LNCAP (cell line): ENCODE results near the gene GPSM1.

Experiments used
- CTCF ChIP-seq: fragments of 450-650 bp; IDR thresholded peaks from 2 replicates; pipeline ENCODE4 v1.5.1; 2017; ENCODE audit warnings: mild to moderate bottlenecking

GPSM1 gene

GRCh38 chr9:136377341-136378169 is 50.2 kb downstream of the GPSM1 start:
- TF ChIP-seq CTCF, result no peak

DNA sequence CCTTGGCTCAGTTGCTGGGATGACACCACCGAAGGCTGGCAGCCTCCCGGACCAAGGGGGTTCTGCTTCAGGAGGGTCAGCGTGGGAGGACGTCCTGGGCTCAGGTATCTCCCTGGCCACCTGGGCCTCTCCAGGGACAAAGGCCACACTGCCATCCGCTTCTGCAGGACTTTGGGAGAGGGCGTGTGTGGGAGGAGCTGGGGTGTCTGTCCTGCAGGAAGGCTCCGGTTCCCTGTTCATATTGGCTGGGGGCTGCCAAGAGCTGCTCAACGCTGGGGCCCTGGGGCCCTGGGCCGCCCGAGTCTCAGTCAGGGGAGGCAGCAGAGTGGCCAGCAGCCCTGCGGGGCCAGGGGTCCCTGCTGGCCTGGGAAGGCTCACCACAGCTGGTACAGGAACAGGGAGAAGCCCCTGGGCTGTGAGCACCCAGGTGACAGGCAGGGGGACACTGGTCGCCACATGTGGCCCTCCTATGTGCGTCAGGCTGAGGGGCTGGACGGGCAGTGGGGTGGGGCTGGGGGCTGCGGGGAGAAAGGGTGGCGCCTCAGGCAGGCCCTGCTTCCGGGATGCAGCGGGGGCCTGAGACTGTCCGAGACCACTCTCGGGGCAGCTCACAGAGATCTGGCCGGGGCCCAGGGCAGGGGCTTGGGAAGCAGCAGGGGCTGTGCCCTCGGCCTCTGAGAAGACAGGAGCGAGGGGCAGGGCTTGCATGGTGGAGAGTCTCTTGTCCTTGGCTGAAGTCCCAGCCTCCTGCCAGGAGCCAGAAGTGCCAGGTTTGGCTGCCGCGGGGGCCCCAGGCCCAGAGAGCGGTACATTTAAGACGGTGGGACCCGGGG is 51.0 kb downstream of the GPSM1 start:
- no peak for TF ChIP-seq CTCF

- TF ChIP-seq CTCF, result no peak
These were observed 51.6 kb downstream of the GPSM1 start for GRCh38 chr9:136379003-136379287.

DNA sequence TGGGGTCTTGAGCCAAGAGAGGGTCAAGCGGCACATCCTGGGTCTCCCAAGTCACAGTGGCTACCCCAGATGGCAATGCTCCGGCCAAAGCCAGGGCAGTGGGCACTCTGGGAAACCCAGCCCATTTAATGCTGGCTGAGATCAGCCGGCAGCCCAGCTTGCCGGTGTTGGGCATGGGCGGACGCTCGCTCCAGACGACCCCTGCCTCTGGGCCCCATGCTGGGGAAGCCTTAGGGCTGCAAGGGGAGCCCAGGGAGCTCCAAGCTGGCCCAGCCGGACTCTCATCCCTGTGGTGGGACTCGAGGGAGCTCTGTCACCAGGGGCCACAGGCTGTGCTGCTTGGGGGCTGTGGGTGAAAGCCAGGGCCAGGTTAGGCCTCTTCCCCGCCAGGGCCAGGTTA is 52.1 kb downstream of the GPSM1 start:
- TF ChIP-seq CTCF, result no peak

DNA sequence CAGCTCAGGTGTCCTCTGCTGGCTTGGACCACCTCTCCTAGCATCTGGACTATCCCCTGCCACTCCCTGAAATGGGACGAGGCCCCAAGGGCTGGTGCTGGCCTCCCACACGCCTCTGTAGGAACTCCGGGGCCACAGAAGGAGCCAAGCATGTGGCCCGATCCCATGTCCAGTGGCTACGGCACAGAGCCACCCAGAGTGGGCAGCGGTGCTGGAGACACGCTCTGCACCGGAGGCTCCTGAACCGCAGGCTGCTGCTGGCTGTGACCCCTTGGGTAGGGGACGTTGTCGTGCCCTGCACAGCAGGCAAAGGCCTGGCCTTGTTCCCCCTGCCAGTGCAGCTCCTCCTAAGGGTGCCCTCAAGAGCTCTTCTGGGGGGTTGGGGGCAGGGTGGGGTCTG is 52.6 kb downstream of the GPSM1 start:
- TF ChIP-seq CTCF, result no peak

GRCh38 chr9:136380381-136380780 is 53.0 kb downstream of the GPSM1 start:
- TF ChIP-seq CTCF, result no peak

DNA sequence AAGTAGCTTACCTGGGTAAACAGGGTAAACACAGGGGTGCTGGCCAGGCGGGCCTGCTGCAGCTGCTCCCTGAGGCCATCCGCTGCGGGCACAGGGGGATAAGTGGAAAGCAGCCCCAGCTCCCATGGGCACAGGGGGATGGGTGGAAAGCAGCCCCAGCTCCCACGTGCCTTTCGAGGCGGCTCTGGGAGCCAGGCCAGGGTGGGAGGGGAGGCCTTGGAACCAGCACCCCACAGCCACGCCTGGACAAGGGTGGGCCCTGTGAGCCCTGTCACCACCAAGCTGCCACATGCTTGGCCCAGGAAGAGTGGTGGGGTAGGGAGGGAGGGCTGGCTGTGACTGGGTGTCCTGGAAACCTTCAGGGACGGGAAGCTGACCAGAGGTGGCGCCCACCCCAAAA is 54.0 kb downstream of the GPSM1 start:
- no peak for TF ChIP-seq CTCF
